OCI-LY7 (cell line): ENCODE results near the gene SIN3B. TPM values are rescaled to one million over a fixed set of nuclear protein-coding genes. Genes with fewer than 3 reads are reported as not detected.

Experiments
- BruUV-seq: library from RNA; stranded (reverse); fragments of 400-500 nt; replicated peaks from 2 replicates; lab custom pipeline; 2021; lab: Mats Ljungman, UMichigan
- CTCF ChIA-PET: fragments of 300-600 bp; sonication (Branson Sonifier 250); formaldehyde crosslinking; loops from one replicate; lab custom pipeline; 2022; ENCODE audit warnings: antibody characterized with exemption; ENCODE audit not compliant: unreplicated experiment; lab: Charles Lee
- POLR2A ChIA-PET: fragments of 300-600 bp; sonication (Branson Sonifier 250); formaldehyde crosslinking; loops from one replicate; lab custom pipeline; 2022; ENCODE audit warnings: antibody characterized with exemption; lab: Charles Lee
- DNase-seq: peaks from one replicate; pipeline ENCODE4 v3.0.0-alpha.2; 2015; ENCODE audit warnings: low spot score
- H2AFZ ChIP-seq: fragments of 200-600 bp; sonication (generic), shearing (Covaris generic); 2 replicates; pipeline ENCODE4 v1.6.1; 2014; ENCODE audit warnings: mild to moderate bottlenecking, antibody characterized with exemption, low read length, moderate library complexity
- H3K27ac ChIP-seq: fragments of 200-600 bp; sonication (generic); 2 replicates; pipeline ENCODE4 v1.5.1; 2014; ENCODE audit warnings: mixed run types, low read depth, mild to moderate bottlenecking, moderate library complexity, low read length, inconsistent platforms; ENCODE audit not compliant: poor library complexity, severe bottlenecking
- H3K36me3 ChIP-seq: fragments of 200-600 bp; sonication (generic); 2 replicates; pipeline ENCODE4 v1.6.1; 2014; ENCODE audit warnings: mild to moderate bottlenecking, antibody characterized with exemption, low read length, moderate library complexity, mixed read lengths; ENCODE audit not compliant: insufficient read depth
- H3K4me1 ChIP-seq: fragments of 200-600 bp; sonication (generic); 2 replicates; pipeline ENCODE4 v1.5.1; 2014; ENCODE audit warnings: mild to moderate bottlenecking, low read length; ENCODE audit not compliant: insufficient read depth, poor library complexity, severe bottlenecking
- H3K4me2 ChIP-seq: fragments of 200-600 bp; sonication (generic); 2 replicates; pipeline ENCODE4 v1.6.1; 2014; ENCODE audit warnings: mild to moderate bottlenecking, low read length
- H3K4me3 ChIP-seq: fragments of 200-600 bp; sonication (generic); 2 replicates; pipeline ENCODE4 v1.5.1; 2014; ENCODE audit warnings: mild to moderate bottlenecking, low read depth, low read length; ENCODE audit not compliant: poor library complexity, severe bottlenecking
- H3K79me2 ChIP-seq: fragments of 200-600 bp; sonication (generic); 2 replicates; pipeline ENCODE4 v1.6.1; 2016; ENCODE audit warnings: low read depth, mild to moderate bottlenecking, low read length, moderate library complexity, mixed read lengths; ENCODE audit not compliant: insufficient read depth
- H3K9me2 ChIP-seq: fragments of 200-600 bp; sonication (generic); 2 replicates; pipeline ENCODE4 v1.6.1; 2016; ENCODE audit warnings: mild to moderate bottlenecking, low read length, mixed read lengths; ENCODE audit not compliant: insufficient read depth
- H3K9me3 ChIP-seq: fragments of 200-600 bp; sonication (generic); 2 replicates; pipeline ENCODE4 v1.6.1; 2014; ENCODE audit warnings: mild to moderate bottlenecking, mixed run types, low read length, mixed read lengths
- H4K20me1 ChIP-seq: fragments of 200-600 bp; sonication (generic); 2 replicates; pipeline ENCODE4 v1.6.1; 2014; ENCODE audit warnings: mild to moderate bottlenecking, antibody characterized with exemption, low read length, moderate library complexity, mixed read lengths; ENCODE audit not compliant: insufficient read depth
- EZH2phosphoT487 ChIP-seq: fragments of 200-600 bp; sonication (generic); IDR thresholded peaks from 2 replicates; pipeline ENCODE4 v1.6.1; 2018; ENCODE audit warnings: low read depth, borderline replicate concordance, mild to moderate bottlenecking, mixed run types, antibody characterized with exemption, low read length, moderate library complexity, mixed read lengths
- intact Hi-C: fragments of 100-400 bp; cut with micrococcal nuclease; formaldehyde crosslinking; loops from one replicate; pipeline ENCODE4 v1.10.0; 2022; ENCODE audit not compliant: unreplicated experiment
- total RNA-seq, 2 experiments: library from RNA; depleted of rRNA in 1 of 2; stranded (reverse); fragments of >200 nt in 1 of 2; shearing (Covaris generic) in 1 of 2; gene quantifications; 2 replicates each; pipeline ENCODE4 v1.2.3, GENCODE V29; 2014 to 2022
- TF ChIP-seq, protein P1 (sequence below): fragments of 200-600 bp; sonication (generic); conservative IDR thresholded peaks from 2 replicates; pipeline ENCODE4 v1.5.1; 2014; ENCODE audit warnings: mild to moderate bottlenecking, antibody characterized with exemption, low read length, moderate library complexity, mixed read lengths

Gene SIN3B
- total RNA-seq, 2 experiments from 2014 or later: 19.4 to 45.4 TPM

DNA sequence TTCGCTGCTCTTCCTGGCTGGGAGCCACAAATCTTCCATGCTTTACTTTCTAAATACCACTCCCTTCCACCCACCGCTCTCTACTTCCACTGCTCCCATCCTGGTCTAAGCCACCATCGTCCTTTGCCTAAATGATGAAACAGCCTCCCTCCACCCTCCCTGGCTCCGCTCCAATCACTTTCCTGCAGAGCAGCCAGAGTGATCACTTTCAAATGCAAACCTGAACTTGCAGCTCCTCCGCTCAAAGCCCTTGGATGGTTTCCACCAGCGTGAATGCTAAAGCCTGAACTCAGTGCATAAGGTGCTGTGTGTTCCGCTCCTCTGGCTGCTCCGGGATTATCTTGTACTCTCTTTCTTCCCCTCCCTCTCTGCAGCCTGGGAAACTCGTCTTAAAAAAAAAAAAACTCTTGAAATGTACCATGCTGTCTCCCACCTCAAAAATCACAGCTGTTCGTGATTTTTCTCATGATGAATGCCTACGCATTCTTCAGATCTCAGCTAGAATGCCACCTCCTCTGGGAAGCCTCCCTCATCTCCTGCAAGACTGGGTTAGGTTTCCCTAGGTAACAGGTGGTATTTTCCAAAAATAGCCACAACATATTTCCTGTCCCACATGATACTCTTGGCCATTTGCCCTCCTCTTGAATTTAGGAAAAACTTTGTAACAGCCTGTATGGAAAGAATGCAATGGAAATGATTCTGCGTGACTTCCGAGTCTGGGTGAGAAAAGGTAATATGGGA is 3.7 kb upstream of the SIN3B start:
- H4K20me1 ChIP-seq: no peaks in the 10 kb centered on the region
- TF ChIP-seq, protein P1, sequence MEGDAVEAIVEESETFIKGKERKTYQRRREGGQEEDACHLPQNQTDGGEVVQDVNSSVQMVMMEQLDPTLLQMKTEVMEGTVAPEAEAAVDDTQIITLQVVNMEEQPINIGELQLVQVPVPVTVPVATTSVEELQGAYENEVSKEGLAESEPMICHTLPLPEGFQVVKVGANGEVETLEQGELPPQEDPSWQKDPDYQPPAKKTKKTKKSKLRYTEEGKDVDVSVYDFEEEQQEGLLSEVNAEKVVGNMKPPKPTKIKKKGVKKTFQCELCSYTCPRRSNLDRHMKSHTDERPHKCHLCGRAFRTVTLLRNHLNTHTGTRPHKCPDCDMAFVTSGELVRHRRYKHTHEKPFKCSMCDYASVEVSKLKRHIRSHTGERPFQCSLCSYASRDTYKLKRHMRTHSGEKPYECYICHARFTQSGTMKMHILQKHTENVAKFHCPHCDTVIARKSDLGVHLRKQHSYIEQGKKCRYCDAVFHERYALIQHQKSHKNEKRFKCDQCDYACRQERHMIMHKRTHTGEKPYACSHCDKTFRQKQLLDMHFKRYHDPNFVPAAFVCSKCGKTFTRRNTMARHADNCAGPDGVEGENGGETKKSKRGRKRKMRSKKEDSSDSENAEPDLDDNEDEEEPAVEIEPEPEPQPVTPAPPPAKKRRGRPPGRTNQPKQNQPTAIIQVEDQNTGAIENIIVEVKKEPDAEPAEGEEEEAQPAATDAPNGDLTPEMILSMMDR: no peak
- no peak for TF ChIP-seq EZH2phosphoT487
- ChIA-PET CTCF (no interaction called here), POLR2A (no interaction called here)
- no peak for DNase-seq
- H3K79me2 ChIP-seq: peaks cover 9% of the 10 kb centered on the region; the same call in 1 of the 2 replicates
- H3K27ac ChIP-seq: no peak overlapping the region
- intact Hi-C loops: loop anchor here (5.0 kb wide), 1 partner anchor 72 kb away; no protein-coding TSS in a partner anchor
- H3K36me3 ChIP-seq: no peaks in the 10 kb centered on the region
- H3K4me1 ChIP-seq: peaks cover 7% of the 10 kb centered on the region
- no peak overlapping the region for H2AFZ ChIP-seq
- no peaks in the 10 kb centered on the region for H3K9me3 ChIP-seq
- no peak overlapping the region for H3K4me3 ChIP-seq
- no peak overlapping the region for H3K4me2 ChIP-seq
- no TSS peak for BruUV-seq
- no peaks in the 10 kb centered on the region for H3K9me2 ChIP-seq

DNA sequence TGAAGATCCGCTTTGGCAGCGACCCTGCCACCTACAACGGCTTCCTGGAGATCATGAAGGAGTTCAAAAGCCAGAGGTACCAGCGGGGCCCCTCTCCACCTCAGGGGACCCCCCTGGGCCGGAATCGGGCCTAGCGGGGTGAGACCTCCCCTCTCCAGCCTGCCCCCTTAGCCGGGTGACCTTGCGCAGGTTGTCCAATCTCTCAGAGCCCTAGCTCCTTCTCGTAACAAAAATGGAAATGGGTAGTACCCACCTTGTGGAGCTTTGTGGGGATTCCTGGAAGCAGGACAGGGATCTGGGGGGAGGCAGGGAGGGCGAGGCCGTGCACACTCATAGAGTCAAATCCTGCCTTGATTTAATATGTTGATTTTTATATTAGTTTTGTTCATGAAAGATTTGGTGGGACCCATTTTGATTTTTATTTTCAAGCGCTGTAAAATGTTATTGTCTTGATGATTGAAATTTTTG is 658 bp downstream of the SIN3B start:
- H3K4me3 ChIP-seq: peak overlapping the region; percentile 89
- H3K4me1 ChIP-seq: peaks cover 20% of the 10 kb centered on the region
- CTCF ChIA-PET: no interaction called here
- POLR2A ChIA-PET: no interaction called here
- H3K4me2 ChIP-seq: peak overlapping the region; percentile 93
- BruUV-seq: no TSS peak
- H3K79me2 ChIP-seq: peaks cover 9% of the 10 kb centered on the region; the same call in 1 of the 2 replicates
- H2AFZ ChIP-seq: peak overlapping the region; percentile 88; the same call in 1 of the 2 replicates
- H3K9me2 ChIP-seq: no peaks in the 10 kb centered on the region
- no peaks in the 10 kb centered on the region for H3K9me3 ChIP-seq
- intact Hi-C loops: loop anchor here (5.0 kb wide), 1 partner anchor 67 kb away; no protein-coding TSS in a partner anchor
- no peaks in the 10 kb centered on the region for H4K20me1 ChIP-seq
- TF ChIP-seq EZH2phosphoT487: no peak
- TF ChIP-seq, protein P1: no peak
- DNase-seq: peak; percentile 10
- H3K27ac ChIP-seq: no peak overlapping the region
- peaks cover 35% of the 10 kb centered on the region for H3K36me3 ChIP-seq
